OCI-LY7 (cell line): Measurements from ENCODE around the gene FBH1. TPM values are rescaled to one million over a fixed set of nuclear protein-coding genes. Genes with fewer than 3 reads are reported as not detected.

Experiments
- BruUV-seq: library from RNA; stranded (reverse); fragments of 400-500 nt; replicated peaks from 2 replicates; lab custom pipeline; 2021; lab: Mats Ljungman, UMichigan
- CTCF ChIA-PET: fragments of 300-600 bp; sonication (Branson Sonifier 250); formaldehyde crosslinking; loops from one replicate; lab custom pipeline; 2022; ENCODE audit warnings: antibody characterized with exemption; ENCODE audit not compliant: unreplicated experiment; lab: Charles Lee
- POLR2A ChIA-PET: fragments of 300-600 bp; sonication (Branson Sonifier 250); formaldehyde crosslinking; loops from one replicate; lab custom pipeline; 2022; ENCODE audit warnings: antibody characterized with exemption; lab: Charles Lee
- DNase-seq: peaks from one replicate; pipeline ENCODE4 v3.0.0-alpha.2; 2015; ENCODE audit warnings: low spot score
- H2AFZ ChIP-seq: fragments of 200-600 bp; sonication (generic), shearing (Covaris generic); 2 replicates; pipeline ENCODE4 v1.6.1; 2014; ENCODE audit warnings: mild to moderate bottlenecking, antibody characterized with exemption, low read length, moderate library complexity
- H3K27ac ChIP-seq: fragments of 200-600 bp; sonication (generic); 2 replicates; pipeline ENCODE4 v1.5.1; 2014; ENCODE audit warnings: mixed run types, low read depth, mild to moderate bottlenecking, moderate library complexity, low read length, inconsistent platforms; ENCODE audit not compliant: poor library complexity, severe bottlenecking
- H3K36me3 ChIP-seq: fragments of 200-600 bp; sonication (generic); 2 replicates; pipeline ENCODE4 v1.6.1; 2014; ENCODE audit warnings: mild to moderate bottlenecking, antibody characterized with exemption, low read length, moderate library complexity, mixed read lengths; ENCODE audit not compliant: insufficient read depth
- H3K4me1 ChIP-seq: fragments of 200-600 bp; sonication (generic); 2 replicates; pipeline ENCODE4 v1.5.1; 2014; ENCODE audit warnings: mild to moderate bottlenecking, low read length; ENCODE audit not compliant: insufficient read depth, poor library complexity, severe bottlenecking
- H3K4me2 ChIP-seq: fragments of 200-600 bp; sonication (generic); 2 replicates; pipeline ENCODE4 v1.6.1; 2014; ENCODE audit warnings: mild to moderate bottlenecking, low read length
- H3K4me3 ChIP-seq: fragments of 200-600 bp; sonication (generic); 2 replicates; pipeline ENCODE4 v1.5.1; 2014; ENCODE audit warnings: mild to moderate bottlenecking, low read depth, low read length; ENCODE audit not compliant: poor library complexity, severe bottlenecking
- H3K79me2 ChIP-seq: fragments of 200-600 bp; sonication (generic); 2 replicates; pipeline ENCODE4 v1.6.1; 2016; ENCODE audit warnings: low read depth, mild to moderate bottlenecking, low read length, moderate library complexity, mixed read lengths; ENCODE audit not compliant: insufficient read depth
- H3K9me2 ChIP-seq: fragments of 200-600 bp; sonication (generic); 2 replicates; pipeline ENCODE4 v1.6.1; 2016; ENCODE audit warnings: mild to moderate bottlenecking, low read length, mixed read lengths; ENCODE audit not compliant: insufficient read depth
- H3K9me3 ChIP-seq: fragments of 200-600 bp; sonication (generic); 2 replicates; pipeline ENCODE4 v1.6.1; 2014; ENCODE audit warnings: mild to moderate bottlenecking, mixed run types, low read length, mixed read lengths
- H4K20me1 ChIP-seq: fragments of 200-600 bp; sonication (generic); 2 replicates; pipeline ENCODE4 v1.6.1; 2014; ENCODE audit warnings: mild to moderate bottlenecking, antibody characterized with exemption, low read length, moderate library complexity, mixed read lengths; ENCODE audit not compliant: insufficient read depth
- EZH2phosphoT487 ChIP-seq: fragments of 200-600 bp; sonication (generic); IDR thresholded peaks from 2 replicates; pipeline ENCODE4 v1.6.1; 2018; ENCODE audit warnings: low read depth, borderline replicate concordance, mild to moderate bottlenecking, mixed run types, antibody characterized with exemption, low read length, moderate library complexity, mixed read lengths
- intact Hi-C: fragments of 100-400 bp; cut with micrococcal nuclease; formaldehyde crosslinking; loops from one replicate; pipeline ENCODE4 v1.10.0; 2022; ENCODE audit not compliant: unreplicated experiment
- total RNA-seq, 2 experiments: library from RNA; depleted of rRNA in 1 of 2; stranded (reverse); fragments of >200 nt in 1 of 2; shearing (Covaris generic) in 1 of 2; gene quantifications; 2 replicates each; pipeline ENCODE4 v1.2.3, GENCODE V29; 2014 to 2022
- TF ChIP-seq, protein P1 (sequence below): fragments of 200-600 bp; sonication (generic); conservative IDR thresholded peaks from 2 replicates; pipeline ENCODE4 v1.5.1; 2014; ENCODE audit warnings: mild to moderate bottlenecking, antibody characterized with exemption, low read length, moderate library complexity, mixed read lengths

Gene FBH1
- total RNA-seq, 2 experiments from 2014 or later = 58.1 to 65.6 TPM

DNA sequence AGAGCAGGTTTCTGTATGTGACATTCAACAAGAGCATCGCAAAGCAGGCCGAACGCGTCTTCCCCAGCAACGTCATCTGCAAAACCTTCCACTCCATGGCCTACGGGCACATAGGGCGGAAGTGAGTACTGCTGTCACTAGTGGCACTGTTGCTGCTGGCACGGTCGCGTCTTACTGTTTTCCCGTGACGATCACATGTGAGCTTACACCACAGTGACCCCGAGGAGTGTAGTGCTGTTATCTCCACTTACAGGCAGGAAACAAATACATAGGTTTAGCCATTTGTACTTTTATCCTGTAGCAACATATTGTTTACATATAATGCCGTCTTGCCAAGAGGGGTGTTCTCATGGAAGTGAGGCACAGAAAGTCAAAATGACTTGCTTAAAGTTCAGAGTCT, 25.4 kb downstream of the FBH1 start:
- no peak for DNase-seq
- no peak overlapping the region for H3K4me2 ChIP-seq
- intact Hi-C loops = no loop called here
- H3K9me3 ChIP-seq = no peaks in the 10 kb centered on the region
- H3K27ac ChIP-seq = no peak overlapping the region
- no peak overlapping the region for H2AFZ ChIP-seq
- H3K36me3 ChIP-seq = peaks cover 87% of the 10 kb centered on the region
- no peaks in the 10 kb centered on the region for H4K20me1 ChIP-seq
- no peak overlapping the region for H3K4me3 ChIP-seq
- POLR2A ChIA-PET = no interaction called here
- BruUV-seq = no TSS peak
- CTCF ChIA-PET = no interaction called here
- H3K4me1 ChIP-seq = no peaks in the 10 kb centered on the region
- no peaks in the 10 kb centered on the region for H3K9me2 ChIP-seq
- no peak for TF ChIP-seq EZH2phosphoT487
- TF ChIP-seq, protein P1, sequence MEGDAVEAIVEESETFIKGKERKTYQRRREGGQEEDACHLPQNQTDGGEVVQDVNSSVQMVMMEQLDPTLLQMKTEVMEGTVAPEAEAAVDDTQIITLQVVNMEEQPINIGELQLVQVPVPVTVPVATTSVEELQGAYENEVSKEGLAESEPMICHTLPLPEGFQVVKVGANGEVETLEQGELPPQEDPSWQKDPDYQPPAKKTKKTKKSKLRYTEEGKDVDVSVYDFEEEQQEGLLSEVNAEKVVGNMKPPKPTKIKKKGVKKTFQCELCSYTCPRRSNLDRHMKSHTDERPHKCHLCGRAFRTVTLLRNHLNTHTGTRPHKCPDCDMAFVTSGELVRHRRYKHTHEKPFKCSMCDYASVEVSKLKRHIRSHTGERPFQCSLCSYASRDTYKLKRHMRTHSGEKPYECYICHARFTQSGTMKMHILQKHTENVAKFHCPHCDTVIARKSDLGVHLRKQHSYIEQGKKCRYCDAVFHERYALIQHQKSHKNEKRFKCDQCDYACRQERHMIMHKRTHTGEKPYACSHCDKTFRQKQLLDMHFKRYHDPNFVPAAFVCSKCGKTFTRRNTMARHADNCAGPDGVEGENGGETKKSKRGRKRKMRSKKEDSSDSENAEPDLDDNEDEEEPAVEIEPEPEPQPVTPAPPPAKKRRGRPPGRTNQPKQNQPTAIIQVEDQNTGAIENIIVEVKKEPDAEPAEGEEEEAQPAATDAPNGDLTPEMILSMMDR = no peak
- no peaks in the 10 kb centered on the region for H3K79me2 ChIP-seq

DNA sequence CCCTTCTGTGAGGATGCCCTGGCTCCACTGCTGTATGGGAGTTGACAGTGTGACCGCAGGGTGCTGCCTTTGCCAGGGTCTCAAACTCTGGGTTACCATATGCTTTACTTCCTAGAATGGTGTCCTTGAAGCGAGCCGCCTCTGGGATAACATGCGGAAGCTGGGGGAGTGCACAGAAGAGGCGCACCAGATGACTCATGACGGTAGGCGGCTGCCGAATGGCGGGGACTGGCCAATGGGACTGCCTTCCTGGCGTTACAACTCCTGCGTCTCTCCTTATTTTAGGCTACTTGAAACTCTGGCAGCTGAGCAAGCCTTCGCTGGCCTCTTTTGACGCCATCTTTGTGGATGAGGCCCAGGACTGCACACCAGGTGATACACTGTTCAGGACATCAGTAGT, 27.3 kb downstream of the FBH1 start:
- TF ChIP-seq, protein P1 = no peak
- TF ChIP-seq EZH2phosphoT487 = no peak
- Histone ChIP-seq H3K9me2 (no peaks in the 10 kb centered on the region), H3K4me3 (no peak overlapping the region), H3K4me1 (no peaks in the 10 kb centered on the region), H3K79me2 (no peaks in the 10 kb centered on the region), H3K4me2 (no peak overlapping the region), H3K27ac (no peak overlapping the region), H2AFZ (no peak overlapping the region), H3K36me3 (peaks cover 89% of the 10 kb centered on the region), H4K20me1 (no peaks in the 10 kb centered on the region), H3K9me3 (no peaks in the 10 kb centered on the region)
- BruUV-seq = no TSS peak
- POLR2A ChIA-PET = interaction anchor here (0.9 kb wide), 1 partner anchor 17 kb away, joined by 3 read pairs; no protein-coding TSS in a partner anchor
- intact Hi-C loops = no loop called here
- no peak for DNase-seq
- CTCF ChIA-PET = no interaction called here

DNA sequence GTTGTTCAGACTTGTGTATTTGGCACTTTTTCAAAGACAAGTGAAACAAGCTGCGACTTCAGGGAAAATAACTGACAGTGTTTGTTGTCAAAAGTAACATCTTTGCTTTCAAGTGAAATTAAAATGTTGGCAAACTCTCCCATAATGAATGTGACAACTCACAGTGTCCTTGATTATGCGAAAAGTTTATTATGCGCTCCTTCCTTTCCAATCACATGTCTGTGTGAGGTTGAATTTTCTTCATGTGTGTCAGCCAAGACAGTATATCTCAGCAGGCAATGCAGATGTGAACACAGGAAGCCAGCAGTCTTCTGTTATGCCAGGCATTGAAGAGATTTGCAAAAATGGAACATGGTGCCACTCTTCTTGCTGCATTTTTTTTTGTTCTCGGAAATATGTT, 28.7 kb downstream of the FBH1 start:
- no TSS peak for BruUV-seq
- Histone ChIP-seq H4K20me1 (no peaks in the 10 kb centered on the region), H3K9me2 (no peaks in the 10 kb centered on the region), H3K79me2 (no peaks in the 10 kb centered on the region), H3K4me3 (no peak overlapping the region), H3K4me1 (no peaks in the 10 kb centered on the region), H3K36me3 (peaks cover 95% of the 10 kb centered on the region), H2AFZ (no peak overlapping the region), H3K27ac (no peak overlapping the region), H3K9me3 (no peaks in the 10 kb centered on the region), H3K4me2 (no peak overlapping the region)
- no peak for TF ChIP-seq EZH2phosphoT487
- TF ChIP-seq, protein P1 = no peak
- CTCF ChIA-PET = no interaction called here
- intact Hi-C loops = no loop called here
- POLR2A ChIA-PET = interaction anchor here (0.9 to 1.1 kb wide), 2 partner anchors 12 to 32 kb away, joined by 3 to 4 read pairs; no protein-coding TSS in a partner anchor
- DNase-seq = no peak
